AG04449 (cell line): ENCODE measurements around the gene PSME4.
"Not testable (repeated sequence)": the region's sequence is repeated elsewhere in the genome, so short reads cannot be mapped to it uniquely, and the experiment has no call there.

Source experiments
- CTCF ChIA-PET: fragments of 350-600 bp; formaldehyde crosslinking; extraction: SDS; loops from one replicate; lab custom pipeline; 2021; ENCODE audit warnings: antibody characterized with exemption; lab: Yijun Ruan, JAX
- POLR2A ChIA-PET: fragments of 400-600, 350-600 bp; formaldehyde crosslinking; extraction: SDS; loops from one replicate; lab custom pipeline; 2020; ENCODE audit warnings: antibody characterized with exemption, inconsistent platforms; lab: Yijun Ruan, JAX
- DNase-seq: peaks from one replicate; pipeline ENCODE4 v3.0.0-alpha.2; 2010; ENCODE audit warnings: low read depth, low spot score
- H3K4me3 ChIP-seq: 2 replicates; pipeline ENCODE4 v1.5.1; 2011; ENCODE audit warnings: low read depth, mild to moderate bottlenecking, control low read depth, low read length
- TF ChIP-seq, protein P1 (sequence below): IDR thresholded peaks from one replicate; pipeline ENCODE4 v1.5.1; 2011; ENCODE audit warnings: mild to moderate bottlenecking, moderate library complexity, low read length, control low read depth, inconsistent platforms; ENCODE audit not compliant: insufficient read depth; ENCODE audit errors: missing control alignments

Gene PSME4

DNA sequence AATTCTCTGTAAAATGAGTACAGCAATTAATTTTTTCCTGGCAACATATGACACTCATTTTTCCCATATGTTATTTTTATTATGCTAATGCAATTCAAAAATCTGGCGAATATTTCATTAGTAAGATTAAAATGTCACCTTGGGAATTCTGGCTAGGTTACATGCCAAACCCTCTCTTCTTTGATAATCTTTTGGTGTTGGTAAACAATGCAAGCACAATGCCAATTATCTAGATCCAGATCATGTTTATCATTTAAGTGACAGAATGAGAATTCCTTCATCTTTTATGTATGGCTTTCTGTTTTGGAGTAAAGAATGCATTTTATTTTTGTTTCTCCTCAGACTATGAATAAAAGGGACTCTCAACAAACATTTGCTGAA, 144.8 kb downstream of the PSME4 start:
- no peak overlapping the region for H3K4me3 ChIP-seq
- ChIA-PET POLR2A (no interaction called here), CTCF (no interaction called here)
- DNase-seq: no peak
- TF ChIP-seq, protein P1, sequence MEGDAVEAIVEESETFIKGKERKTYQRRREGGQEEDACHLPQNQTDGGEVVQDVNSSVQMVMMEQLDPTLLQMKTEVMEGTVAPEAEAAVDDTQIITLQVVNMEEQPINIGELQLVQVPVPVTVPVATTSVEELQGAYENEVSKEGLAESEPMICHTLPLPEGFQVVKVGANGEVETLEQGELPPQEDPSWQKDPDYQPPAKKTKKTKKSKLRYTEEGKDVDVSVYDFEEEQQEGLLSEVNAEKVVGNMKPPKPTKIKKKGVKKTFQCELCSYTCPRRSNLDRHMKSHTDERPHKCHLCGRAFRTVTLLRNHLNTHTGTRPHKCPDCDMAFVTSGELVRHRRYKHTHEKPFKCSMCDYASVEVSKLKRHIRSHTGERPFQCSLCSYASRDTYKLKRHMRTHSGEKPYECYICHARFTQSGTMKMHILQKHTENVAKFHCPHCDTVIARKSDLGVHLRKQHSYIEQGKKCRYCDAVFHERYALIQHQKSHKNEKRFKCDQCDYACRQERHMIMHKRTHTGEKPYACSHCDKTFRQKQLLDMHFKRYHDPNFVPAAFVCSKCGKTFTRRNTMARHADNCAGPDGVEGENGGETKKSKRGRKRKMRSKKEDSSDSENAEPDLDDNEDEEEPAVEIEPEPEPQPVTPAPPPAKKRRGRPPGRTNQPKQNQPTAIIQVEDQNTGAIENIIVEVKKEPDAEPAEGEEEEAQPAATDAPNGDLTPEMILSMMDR: no peak

DNA sequence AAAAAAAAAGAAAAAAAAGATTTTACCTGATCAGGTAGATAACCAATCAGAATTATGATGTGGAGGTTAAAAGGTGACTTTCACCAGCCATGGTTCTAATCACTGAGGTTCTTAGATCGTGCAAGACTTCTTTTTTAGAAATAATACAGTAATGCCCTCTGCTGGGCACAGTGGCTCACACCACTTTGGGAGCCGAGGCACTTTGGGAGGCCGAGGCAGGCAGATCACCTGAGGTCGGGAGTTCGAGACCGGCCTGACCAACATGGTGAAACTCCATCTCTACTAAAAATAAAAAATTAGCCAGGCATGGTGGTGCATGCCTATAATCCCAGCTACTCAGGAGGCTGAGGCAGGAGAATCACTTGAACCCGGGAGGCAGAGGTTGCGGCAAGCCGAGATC, 147.2 kb downstream of the PSME4 start:
- H3K4me3 ChIP-seq, CTCF ChIA-PET, POLR2A ChIA-PET, DNase-seq: not testable (repeated sequence)

DNA sequence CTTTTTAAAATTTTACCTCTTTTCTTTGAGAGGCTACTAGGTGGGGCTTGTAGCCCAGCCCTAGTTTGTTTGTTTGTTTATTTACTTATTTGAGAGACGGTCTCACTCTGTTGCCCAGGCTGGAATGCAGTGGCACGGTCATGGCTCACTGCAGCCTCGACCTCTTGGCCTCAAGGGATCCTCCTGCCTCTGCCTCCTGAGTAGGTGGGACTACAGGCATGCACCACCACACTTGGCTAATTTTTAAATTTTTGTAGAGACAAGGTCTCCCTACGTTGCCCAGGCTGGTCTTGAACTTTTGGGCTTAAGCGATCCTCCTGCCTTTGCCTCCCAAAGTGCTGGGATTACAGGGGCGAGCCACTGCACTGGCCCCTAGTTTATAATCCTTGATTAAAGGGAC, 149.0 kb downstream of the PSME4 start:
- TF ChIP-seq, protein P1: no peak
- POLR2A ChIA-PET: no interaction called here
- DNase-seq: no peak
- CTCF ChIA-PET: no interaction called here
- no peak overlapping the region for H3K4me3 ChIP-seq

DNA sequence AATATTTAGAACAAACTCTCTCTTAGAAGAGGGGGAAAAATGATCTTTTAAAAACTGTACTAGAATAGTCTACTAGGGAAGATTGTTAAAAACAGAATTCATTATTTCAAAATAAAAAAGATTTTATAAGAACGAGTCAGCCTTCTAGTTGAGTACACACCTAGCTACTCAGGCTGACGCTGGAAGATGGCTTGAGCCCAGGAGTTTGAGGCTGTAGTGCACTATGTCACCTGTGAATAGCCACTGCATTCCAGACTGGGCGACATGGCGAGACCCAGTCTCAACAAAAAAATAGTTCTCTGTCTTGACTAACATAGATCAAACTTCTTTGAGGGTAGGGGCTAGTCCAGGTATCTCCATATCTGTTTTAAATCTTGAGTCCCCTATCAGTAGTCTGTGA, 150.1 kb downstream of the PSME4 start:
- TF ChIP-seq, protein P1: no peak
- CTCF ChIA-PET: no interaction called here
- no peak overlapping the region for H3K4me3 ChIP-seq
- DNase-seq: no peak
- POLR2A ChIA-PET: no interaction called here

DNA sequence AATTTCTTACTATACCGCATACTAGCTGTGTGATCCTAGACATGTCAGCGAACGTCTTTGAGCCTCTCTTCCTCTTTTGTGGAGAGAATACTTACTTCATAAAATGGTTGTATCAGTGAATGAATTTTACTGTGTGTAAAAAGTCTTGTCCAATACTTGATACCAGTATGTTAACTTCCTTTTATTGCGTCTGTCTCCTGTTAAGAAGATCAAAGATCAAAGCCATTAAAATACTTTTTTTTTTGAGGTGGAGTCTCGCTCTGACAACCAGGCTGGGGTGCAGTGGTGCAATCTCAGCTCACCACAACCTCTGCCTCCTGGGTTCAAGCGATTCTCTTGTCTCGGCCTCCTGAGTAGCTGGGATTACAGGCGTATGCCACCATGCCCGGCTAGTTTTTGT, 150.7 kb downstream of the PSME4 start:
- H3K4me3 ChIP-seq: no peak overlapping the region
- DNase-seq: no peak
- TF ChIP-seq, protein P1: no peak
- ChIA-PET POLR2A (no interaction called here), CTCF (no interaction called here)

DNA sequence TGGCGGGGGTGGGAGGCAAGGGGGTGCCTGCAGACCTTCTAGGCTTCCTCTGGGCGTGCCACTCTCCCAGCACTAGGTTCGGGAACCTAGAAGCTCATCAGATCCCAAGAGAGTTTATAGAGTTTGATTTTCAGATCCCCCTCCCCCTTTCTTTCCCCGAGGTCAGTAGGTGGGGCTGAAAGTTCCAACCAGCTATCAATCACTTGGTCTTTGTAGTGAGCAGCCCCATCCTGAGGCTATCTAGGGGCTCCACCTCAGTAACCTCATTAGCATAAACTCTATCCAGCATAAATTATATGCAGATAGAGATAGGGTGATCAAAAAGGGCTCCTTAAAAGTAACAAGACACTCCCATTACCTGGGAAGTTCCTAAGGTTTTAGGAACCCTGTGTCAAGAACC, 151.2 kb downstream of the PSME4 start:
- ChIA-PET POLR2A (no interaction called here), CTCF (no interaction called here)
- DNase-seq: no peak
- TF ChIP-seq, protein P1: no peak
- H3K4me3 ChIP-seq: no peak overlapping the region

DNA sequence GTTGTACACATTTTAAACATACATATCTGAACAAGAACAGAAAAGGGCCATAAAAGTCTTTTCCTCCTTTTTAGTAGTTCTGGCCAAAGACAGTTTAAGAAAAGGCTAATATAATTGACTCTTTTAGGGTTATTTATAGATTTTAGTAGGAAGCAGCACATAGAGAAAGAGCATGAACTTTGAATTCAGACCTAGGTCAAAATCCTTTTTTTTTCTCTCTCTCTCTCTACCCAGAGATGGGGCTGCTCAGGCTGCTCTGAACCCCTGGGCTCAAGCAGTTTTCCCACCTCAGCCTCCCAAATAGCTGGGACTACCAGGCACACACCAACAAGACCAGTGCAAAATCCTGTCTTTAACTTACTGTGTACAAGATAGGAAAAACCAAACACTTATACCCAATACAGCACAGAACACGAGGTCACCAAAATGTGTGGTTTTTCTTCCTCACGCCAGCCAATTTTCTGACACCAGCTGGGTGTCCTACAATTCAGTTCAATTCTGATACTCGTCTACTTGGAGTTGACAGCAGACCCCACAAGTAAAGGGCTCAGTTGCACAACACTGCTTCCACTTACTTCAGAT, 151.8 kb downstream of the PSME4 start:
- ChIA-PET POLR2A (no interaction called here), CTCF (no interaction called here)
- TF ChIP-seq, protein P1: no peak
- H3K4me3 ChIP-seq: no peak overlapping the region
- DNase-seq: no peak
